CD14-positive monocyte (primary cell): ENCODE measurements around the gene GSTT2. TPM values are rescaled to one million over a fixed set of nuclear protein-coding genes. Genes with fewer than 3 reads are reported as not detected.

ENCODE experiments used
- DNase-seq, 3 donors: peaks; one replicate each; pipeline ENCODE4 v3.0.0-alpha.2; 2011 to 2022
- H2AFZ ChIP-seq: 2 replicates; pipeline ENCODE4 v1.6.0; 2012; ENCODE audit warnings: mild to moderate bottlenecking, low read depth, low read length, inconsistent platforms; ENCODE audit not compliant: insufficient read depth, poor library complexity, severe bottlenecking
- H3K27ac ChIP-seq, 2 donors: 1 replicate in 1 of 2; 2 replicates in 1 of 2; pipeline ENCODE4 v1.5.1; 2012 to 2013; ENCODE audit warnings: low read length in 2 of 2, control low read depth in 1 of 2, inconsistent platforms in 1 of 2, low read depth in 1 of 2, mild to moderate bottlenecking in 1 of 2
- H3K27me3 ChIP-seq, 2 donors: one replicate each; pipeline versions ENCODE4 v1.6.0 to v1.6.1; 2011 to 2013; ENCODE audit warnings: low read length in 2 of 2; ENCODE audit not compliant: control insufficient read depth in 2 of 2, insufficient read depth in 2 of 2
- H3K36me3 ChIP-seq, 2 donors: replicated peaks in 1 of 2; 1 replicate in 1 of 2; 2 replicates in 1 of 2; pipeline versions ENCODE4 v1.5.1 to v1.6.1; 2012 to 2013; ENCODE audit warnings: low read length in 2 of 2, control low read depth in 1 of 2, inconsistent platforms in 1 of 2, mild to moderate bottlenecking in 1 of 2; ENCODE audit not compliant: insufficient read depth in 2 of 2, control insufficient read depth in 1 of 2
- H3K4me1 ChIP-seq, 2 donors: 1 replicate in 1 of 2; 2 replicates in 1 of 2; pipeline versions ENCODE4 v1.5.1 to v1.6.1; 2012 to 2013; ENCODE audit warnings: low read length in 2 of 2, control low read depth in 1 of 2, inconsistent platforms in 1 of 2, mild to moderate bottlenecking in 1 of 2, moderate library complexity in 1 of 2; ENCODE audit not compliant: insufficient read depth in 2 of 2, control insufficient read depth in 1 of 2
- H3K4me2 ChIP-seq: replicated peaks from 2 replicates; pipeline ENCODE3; 2012; ENCODE audit warnings: low read length, moderate library complexity, mild to moderate bottlenecking; ENCODE audit not compliant: poor library complexity, severe bottlenecking; ENCODE audit errors: extremely low read depth
- H3K4me3 ChIP-seq, 3 experiments: fragments of 200-600 bp in 1 of 3; sonication (generic) in 1 of 3; replicated peaks in 1 of 3; 1 replicate in 2 of 3; 2 replicates in 1 of 3; pipeline ENCODE4 v1.5.1; 2011 to 2013; ENCODE audit warnings: low read length in 3 of 3, mild to moderate bottlenecking in 3 of 3, control low read depth in 2 of 3, low read depth in 2 of 3, inconsistent platforms in 1 of 3, moderate library complexity in 1 of 3
- H3K79me2 ChIP-seq: 2 replicates; pipeline ENCODE4 v1.6.0; 2012; ENCODE audit warnings: mild to moderate bottlenecking, control low read depth, inconsistent platforms, low read length, moderate library complexity; ENCODE audit not compliant: insufficient read depth
- H3K9ac ChIP-seq: 2 replicates; pipeline ENCODE4 v1.6.0; 2017; ENCODE audit warnings: low read length, mild to moderate bottlenecking; ENCODE audit not compliant: insufficient read depth, poor library complexity, severe bottlenecking
- H3K9me3 ChIP-seq, 2 donors: replicated peaks in 1 of 2; 1 replicate in 1 of 2; 2 replicates in 1 of 2; pipeline versions ENCODE4 v1.5.1 to v1.6.1; 2012 to 2013; ENCODE audit warnings: low read length in 2 of 2, control low read depth in 1 of 2; ENCODE audit not compliant: control insufficient read depth in 1 of 2, insufficient read depth in 1 of 2
- H4K20me1 ChIP-seq: 2 replicates; pipeline ENCODE4 v1.6.0; 2012; ENCODE audit warnings: mild to moderate bottlenecking, low read length, control low read depth, moderate library complexity; ENCODE audit not compliant: insufficient read depth
- H3K27ac Mint-ChIP-seq, 7 donors: one replicate each; pipeline ENCODE4 v1.8.0; 2020; ENCODE audit warnings: mild to moderate bottlenecking in 7 of 7, mixed read lengths in 7 of 7, moderate library complexity in 6 of 7, inconsistent platforms in 2 of 7
- H3K27me3 Mint-ChIP-seq, 3 donors: one replicate each; pipeline ENCODE4 v1.8.0; 2021 to 2022; ENCODE audit warnings: low read depth in 3 of 3, mild to moderate bottlenecking in 3 of 3, mixed read lengths in 3 of 3, moderate library complexity in 3 of 3, inconsistent platforms in 1 of 3
- H3K36me3 Mint-ChIP-seq, 2 donors: one replicate each; pipeline ENCODE4 v1.8.0; 2020; ENCODE audit warnings: mixed read lengths in 2 of 2, inconsistent platforms in 1 of 2, mild to moderate bottlenecking in 1 of 2
- H3K4me1 Mint-ChIP-seq: one replicate; pipeline ENCODE4 v1.8.0; 2020; ENCODE audit warnings: mild to moderate bottlenecking, mixed read lengths
- H3K4me3 Mint-ChIP-seq, 2 donors: one replicate each; pipeline ENCODE4 v1.8.0; 2020; ENCODE audit warnings: mild to moderate bottlenecking in 2 of 2, mixed read lengths in 2 of 2, moderate library complexity in 1 of 2
- H3K9me3 Mint-ChIP-seq, 7 donors: one replicate each; pipeline ENCODE4 v1.8.0; 2020 to 2022; ENCODE audit warnings: mixed read lengths in 7 of 7, mild to moderate bottlenecking in 6 of 7, moderate library complexity in 6 of 7, inconsistent platforms in 2 of 7
- CTCF ChIP-seq: fragments of 200-600 bp; IDR thresholded peaks from one replicate; pipeline ENCODE4 v1.8.0; 2022; ENCODE audit warnings: antibody characterized with exemption, mild to moderate bottlenecking
- WGBS: methylation state at CpG from one replicate; pipeline ENCODE4 v1.1.5; 2013; ENCODE audit warnings: missing lambda C conversion rate; ENCODE audit not compliant: insufficient coverage; 5-methylcytosine and 5-hydroxymethylcytosine counted together
- intact Hi-C, 2 donors: fragments of 100-400 bp; cut with micrococcal nuclease; formaldehyde crosslinking; loops; one replicate each; pipeline versions ENCODE4 v1.15.0 to v1.15.1; 2023
- polyA plus RNA-seq, 3 donors: library from polyadenylated mRNA; depleted of rRNA in 1 of 3; unstranded in 2 of 3; stranded (reverse) in 1 of 3; fragments of 300-500 nt in 2 of 3; fragments of >200 nt in 1 of 3; fragmentation: Illumina TruSeq in 2 of 3; gene quantifications; 1 replicate in 2 of 3; 2 replicates in 1 of 3; pipeline ENCODE4 v1.2.3, GENCODE V29; 2012 to 2021

GSTT2 gene
- polyA plus RNA-seq, 3 donors: 0.15 TPM; not detected in 2

GRCh38 chr22:24027389-24027975 is 47.5 kb downstream of the GSTT2 start:
- H3K4me1 Mint-ChIP-seq: no peaks in the 10 kb centered on the region
- H3K27ac Mint-ChIP-seq: no peak overlapping the region
- Histone ChIP-seq H3K9me3 (no peaks in the 10 kb centered on the region), H3K4me3 (no peak overlapping the region), H2AFZ (no peak overlapping the region), H3K36me3 (peaks cover 9 to 22% of the 10 kb centered on the region in 2 donors), H3K9ac (no peak overlapping the region), H3K79me2 (peaks cover 19% of the 10 kb centered on the region), H3K4me1 (no peaks in the 10 kb centered on the region), H3K4me2 (no peak overlapping the region), H3K27me3 (no peaks in the 10 kb centered on the region), H4K20me1 (no peaks in the 10 kb centered on the region), H3K27ac (no peak overlapping the region)
- H3K9me3 Mint-ChIP-seq: peaks cover 0 to 6% (median 0%) of the 10 kb centered on the region in 7 donors
- H3K36me3 Mint-ChIP-seq: peaks cover 18 to 25% of the 10 kb centered on the region in 2 donors
- H3K4me3 Mint-ChIP-seq: no peak overlapping the region
- DNase-seq: no peak
- H3K27me3 Mint-ChIP-seq: peaks cover 0 to 1% (median 0%) of the 10 kb centered on the region in 3 donors
- no peak for TF ChIP-seq CTCF
- WGBS: 100% methylated on average over 1 of the region's 3 CpGs
- intact Hi-C loops: no loop called here

- Histone ChIP-seq H3K36me3 (peaks cover 9 to 22% of the 10 kb centered on the region in 2 donors), H3K4me3 (no peak overlapping the region), H2AFZ (no peak overlapping the region), H4K20me1 (no peaks in the 10 kb centered on the region), H3K27me3 (no peaks in the 10 kb centered on the region), H3K4me2 (no peak overlapping the region), H3K27ac (no peak overlapping the region), H3K9me3 (no peaks in the 10 kb centered on the region), H3K79me2 (peaks cover 19% of the 10 kb centered on the region), H3K4me1 (no peaks in the 10 kb centered on the region), H3K9ac (no peak overlapping the region)
- H3K4me3 Mint-ChIP-seq: no peak overlapping the region
- TF ChIP-seq CTCF: no peak
- H3K36me3 Mint-ChIP-seq: peaks cover 18 to 25% of the 10 kb centered on the region in 2 donors
- peaks cover 0 to 1% (median 0%) of the 10 kb centered on the region in 3 donors for H3K27me3 Mint-ChIP-seq
- H3K4me1 Mint-ChIP-seq: peaks cover 1% of the 10 kb centered on the region
- 33% methylated on average over 2 of the region's 2 CpGs for WGBS
- intact Hi-C loops: no loop called here
- no peak overlapping the region for H3K27ac Mint-ChIP-seq
- H3K9me3 Mint-ChIP-seq: peaks cover 0 to 6% (median 0%) of the 10 kb centered on the region in 7 donors
- no peak for DNase-seq
Measured at GRCh38 chr22:24027991-24028390, 48.1 kb downstream of the GSTT2 start.
